Measurements from ENCODE around the gene IRAK1. TPM values are rescaled to one million over a fixed set of nuclear protein-coding genes. Genes with fewer than 3 reads are reported as not detected.

IRAK1 gene
- total and polyA plus RNA-seq, 10 of the 15 experiments (the other 5 are each of a cell fraction or from before 2014, with no cell fraction given), result 4.2 to 136 (median 39.5) TPM

DNA sequence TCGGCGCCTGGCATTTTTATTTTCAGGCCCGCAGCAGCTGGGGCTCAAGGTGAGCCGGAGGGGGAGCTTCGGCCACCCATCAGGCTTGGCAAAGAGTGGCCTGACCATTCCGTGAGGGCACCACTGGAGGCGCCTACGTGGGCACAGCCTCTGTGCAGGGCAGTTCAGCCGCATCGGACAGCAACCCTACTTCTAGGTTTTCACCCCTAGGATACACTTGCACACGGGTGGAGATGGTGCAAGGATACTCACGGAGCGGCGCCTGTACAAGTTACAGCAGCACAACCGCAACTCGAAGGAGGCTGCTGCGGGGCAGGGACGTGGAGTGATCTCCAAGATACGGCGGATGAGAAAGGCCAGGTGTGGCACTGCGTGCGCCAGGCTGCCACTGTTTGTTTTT, 58.9 kb downstream of the IRAK1 start:
- ATAC-seq (no peak), DNase-seq (ENCODE audit: low read depth, low spot score) (no peak), FAIRE-seq (no peak)
- Histone ChIP-seq H3K36me3 (ENCODE audit: control insufficient read depth in 2 of 2, insufficient read depth in 2 of 2, low read length in 1 of 2) (peaks cover 17 to 67% of the 10 kb centered on the region in 2 experiments), H3K4me2 (ENCODE audit: control insufficient read depth, insufficient read depth) (no peak overlapping the region), H3K27me3 (replicated peaks in 1 of 2; ENCODE audit: control insufficient read depth in 2 of 2, insufficient read depth in 2 of 2, low read length in 1 of 2) (no peaks in the 10 kb centered on the region), H3K4me1 (ENCODE audit: control insufficient read depth, insufficient read depth, low read length) (no peaks in the 10 kb centered on the region), H4K20me1 (ENCODE audit: control insufficient read depth, insufficient read depth) (no peaks in the 10 kb centered on the region; the same call in 1 of the 2 replicates), H3K27ac (ENCODE audit: control insufficient read depth, insufficient read depth) (no peak overlapping the region), H3K4me3 (no peak overlapping the region), H3K9ac (ENCODE audit: control insufficient read depth, insufficient read depth, low read length) (no peak overlapping the region), H2AFZ (ENCODE audit: control insufficient read depth, low read depth, low read length) (no peak overlapping the region), H3K9me3 (replicated peaks; ENCODE audit: control insufficient read depth, insufficient read depth, low read length) (no peaks in the 10 kb centered on the region), H3K79me2 (ENCODE audit: control insufficient read depth, insufficient read depth, low read length) (peaks cover 15% of the 10 kb centered on the region)
- ChIA-PET CTCF (interaction anchor here (0.9 kb wide), 1 partner anchor 14 kb away, joined by 3 read pairs; no protein-coding TSS in a partner anchor), SMC1A (ENCODE audit: uncharacterized antibody, unreplicated experiment) (no interaction called here), RAD21 (ENCODE audit: unreplicated experiment) (no interaction called here), POLR2A (interaction anchor here (1.4 kb wide), 1 partner anchor 10 kb away, joined by 5 read pairs; no protein-coding TSS in a partner anchor)
- 98% methylated on average over 22 of the region's 22 CpGs for WGBS (ENCODE audit: insufficient coverage, insufficient replicate concordance, low lambda C conversion rate, missing lambda C conversion rate)
- in situ Hi-C loops (cut with MboI), result loop anchor here (5.0 to 10.0 kb wide), 2 partner anchors 198 to 1006 kb away; partner anchors contain the start of gene PLXNB3
- TF ChIP-seq RAD51 (IDR thresholded peaks at IDR 0.05) (no peak), ZBTB11 (CRISPR knock-in tag; IDR thresholded peaks at IDR 0.05) (no peak), SIN3A (IDR thresholded peaks at IDR 0.05; ENCODE audit: low read depth, low read length) (no peak), RCOR1 (conservative IDR thresholded peaks at IDR 0.05; ENCODE audit: low read depth, low read length) (no peak), NR2C2 (IDR thresholded peaks at IDR 0.05; ENCODE audit: borderline replicate concordance, control insufficient read depth, insufficient read length, low read depth) (no peak), JUNB (IDR thresholded peaks at IDR 0.05) (no peak), TBL1XR1 (IDR thresholded peaks at IDR 0.05; ENCODE audit: low read depth, low read length) (no peak), HDGF (IDR thresholded peaks at IDR 0.05) (no peak), KAT2A (conservative IDR thresholded peaks at IDR 0.05; ENCODE audit: control insufficient read depth, low read depth, low read length) (no peak), ZNF217 (IDR thresholded peaks at IDR 0.05) (no peak), CHD1 (IDR thresholded peaks at IDR 0.05; ENCODE audit: low read depth, low read length) (no peak)
- TF ChIP-seq, protein P1, sequence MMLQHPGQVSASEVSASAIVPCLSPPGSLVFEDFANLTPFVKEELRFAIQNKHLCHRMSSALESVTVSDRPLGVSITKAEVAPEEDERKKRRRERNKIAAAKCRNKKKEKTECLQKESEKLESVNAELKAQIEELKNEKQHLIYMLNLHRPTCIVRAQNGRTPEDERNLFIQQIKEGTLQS (IDR thresholded peaks at IDR 0.05; ENCODE audit: borderline replicate concordance, extremely low read depth, low read depth, low read length), result no peak
- TF ChIP-seq, protein P2, sequence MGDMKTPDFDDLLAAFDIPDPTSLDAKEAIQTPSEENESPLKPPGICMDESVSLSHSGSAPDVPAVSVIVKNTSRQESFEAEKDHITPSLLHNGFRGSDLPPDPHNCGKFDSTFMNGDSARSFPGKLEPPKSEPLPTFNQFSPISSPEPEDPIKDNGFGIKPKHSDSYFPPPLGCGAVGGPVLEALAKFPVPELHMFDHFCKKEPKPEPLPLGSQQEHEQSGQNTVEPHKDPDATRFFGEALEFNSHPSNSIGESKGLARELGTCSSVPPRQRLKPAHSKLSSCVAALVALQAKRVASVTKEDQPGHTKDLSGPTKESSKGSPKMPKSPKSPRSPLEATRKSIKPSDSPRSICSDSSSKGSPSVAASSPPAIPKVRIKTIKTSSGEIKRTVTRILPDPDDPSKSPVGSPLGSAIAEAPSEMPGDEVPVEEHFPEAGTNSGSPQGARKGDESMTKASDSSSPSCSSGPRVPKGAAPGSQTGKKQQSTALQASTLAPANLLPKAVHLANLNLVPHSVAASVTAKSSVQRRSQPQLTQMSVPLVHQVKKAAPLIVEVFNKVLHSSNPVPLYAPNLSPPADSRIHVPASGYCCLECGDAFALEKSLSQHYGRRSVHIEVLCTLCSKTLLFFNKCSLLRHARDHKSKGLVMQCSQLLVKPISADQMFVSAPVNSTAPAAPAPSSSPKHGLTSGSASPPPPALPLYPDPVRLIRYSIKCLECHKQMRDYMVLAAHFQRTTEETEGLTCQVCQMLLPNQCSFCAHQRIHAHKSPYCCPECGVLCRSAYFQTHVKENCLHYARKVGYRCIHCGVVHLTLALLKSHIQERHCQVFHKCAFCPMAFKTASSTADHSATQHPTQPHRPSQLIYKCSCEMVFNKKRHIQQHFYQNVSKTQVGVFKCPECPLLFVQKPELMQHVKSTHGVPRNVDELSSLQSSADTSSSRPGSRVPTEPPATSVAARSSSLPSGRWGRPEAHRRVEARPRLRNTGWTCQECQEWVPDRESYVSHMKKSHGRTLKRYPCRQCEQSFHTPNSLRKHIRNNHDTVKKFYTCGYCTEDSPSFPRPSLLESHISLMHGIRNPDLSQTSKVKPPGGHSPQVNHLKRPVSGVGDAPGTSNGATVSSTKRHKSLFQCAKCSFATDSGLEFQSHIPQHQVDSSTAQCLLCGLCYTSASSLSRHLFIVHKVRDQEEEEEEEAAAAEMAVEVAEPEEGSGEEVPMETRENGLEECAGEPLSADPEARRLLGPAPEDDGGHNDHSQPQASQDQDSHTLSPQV (IDR thresholded peaks at IDR 0.05), result no peak
- TF ChIP-seq, protein P3, sequence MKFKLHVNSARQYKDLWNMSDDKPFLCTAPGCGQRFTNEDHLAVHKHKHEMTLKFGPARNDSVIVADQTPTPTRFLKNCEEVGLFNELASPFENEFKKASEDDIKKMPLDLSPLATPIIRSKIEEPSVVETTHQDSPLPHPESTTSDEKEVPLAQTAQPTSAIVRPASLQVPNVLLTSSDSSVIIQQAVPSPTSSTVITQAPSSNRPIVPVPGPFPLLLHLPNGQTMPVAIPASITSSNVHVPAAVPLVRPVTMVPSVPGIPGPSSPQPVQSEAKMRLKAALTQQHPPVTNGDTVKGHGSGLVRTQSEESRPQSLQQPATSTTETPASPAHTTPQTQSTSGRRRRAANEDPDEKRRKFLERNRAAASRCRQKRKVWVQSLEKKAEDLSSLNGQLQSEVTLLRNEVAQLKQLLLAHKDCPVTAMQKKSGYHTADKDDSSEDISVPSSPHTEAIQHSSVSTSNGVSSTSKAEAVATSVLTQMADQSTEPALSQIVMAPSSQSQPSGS (IDR thresholded peaks at IDR 0.05; ENCODE audit: low read length), result no peak
- intact Hi-C loops (cut with micrococcal nuclease; ENCODE audit: unreplicated experiment), result no loop called here
- BruUV-seq (replicated peaks), result no TSS peak
